Activated naive CD4-positive, alpha-beta T cell treated with anti-CD3 and anti-CD28 coated beads, Interleukin-2, amount 50 U/mL, for 24 hours (primary cell): ENCODE data around the gene EDIL3.
"Not testable (repeated sequence)": the region's sequence is repeated elsewhere in the genome, so short reads cannot be mapped to it uniquely, and the experiment has no call there.

Source experiments
- H3K27ac Mint-ChIP-seq: one replicate; pipeline ENCODE4 v1.8.0; 2021; ENCODE audit warnings: mild to moderate bottlenecking, mixed read lengths
- H3K27me3 Mint-ChIP-seq: one replicate; pipeline ENCODE4 v1.8.0; 2021; ENCODE audit warnings: mixed read lengths
- H3K36me3 Mint-ChIP-seq: one replicate; pipeline ENCODE4 v1.8.0; 2021; ENCODE audit warnings: mixed read lengths
- H3K4me1 Mint-ChIP-seq: one replicate; pipeline ENCODE4 v1.8.0; 2021; ENCODE audit warnings: mixed read lengths
- H3K4me3 Mint-ChIP-seq: one replicate; pipeline ENCODE4 v1.8.0; 2021; ENCODE audit warnings: mild to moderate bottlenecking, mixed read lengths
- H3K9me3 Mint-ChIP-seq: one replicate; pipeline ENCODE4 v1.8.0; 2021; ENCODE audit warnings: mixed read lengths

EDIL3 gene

GRCh38 chr5:84059672-84060071 lies 325.0 kb downstream of the EDIL3 start:
- no peaks in the 10 kb centered on the region for H3K36me3 Mint-ChIP-seq
- no peaks in the 10 kb centered on the region for H3K4me1 Mint-ChIP-seq
- H3K27me3 Mint-ChIP-seq, result no peaks in the 10 kb centered on the region
- no peaks in the 10 kb centered on the region for H3K9me3 Mint-ChIP-seq
- H3K4me3 Mint-ChIP-seq, result no peak overlapping the region
- no peak overlapping the region for H3K27ac Mint-ChIP-seq

DNA sequence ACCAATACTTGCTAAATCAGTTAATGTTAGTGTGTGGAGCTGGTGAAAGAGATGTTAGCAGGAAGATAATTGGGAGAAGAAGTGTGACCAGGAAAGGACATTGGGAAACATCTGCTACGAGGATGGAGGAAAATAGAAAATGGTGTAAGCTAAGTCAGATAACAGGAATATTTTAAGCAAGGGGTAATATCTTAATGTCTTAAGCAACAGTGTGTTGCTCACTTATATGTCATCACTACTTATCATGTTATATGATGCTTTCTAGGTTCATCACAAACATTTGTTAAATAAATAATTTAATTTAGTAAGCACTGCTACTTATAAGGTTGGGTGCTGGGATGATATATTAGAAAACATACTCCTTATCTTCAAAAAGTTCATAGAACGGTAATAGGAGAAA lies 326.1 kb downstream of the EDIL3 start:
- no peak overlapping the region for H3K4me3 Mint-ChIP-seq
- no peaks in the 10 kb centered on the region for H3K4me1 Mint-ChIP-seq
- H3K36me3 Mint-ChIP-seq, result no peaks in the 10 kb centered on the region
- no peak overlapping the region for H3K27ac Mint-ChIP-seq
- H3K27me3 Mint-ChIP-seq, result no peaks in the 10 kb centered on the region
- no peaks in the 10 kb centered on the region for H3K9me3 Mint-ChIP-seq

DNA sequence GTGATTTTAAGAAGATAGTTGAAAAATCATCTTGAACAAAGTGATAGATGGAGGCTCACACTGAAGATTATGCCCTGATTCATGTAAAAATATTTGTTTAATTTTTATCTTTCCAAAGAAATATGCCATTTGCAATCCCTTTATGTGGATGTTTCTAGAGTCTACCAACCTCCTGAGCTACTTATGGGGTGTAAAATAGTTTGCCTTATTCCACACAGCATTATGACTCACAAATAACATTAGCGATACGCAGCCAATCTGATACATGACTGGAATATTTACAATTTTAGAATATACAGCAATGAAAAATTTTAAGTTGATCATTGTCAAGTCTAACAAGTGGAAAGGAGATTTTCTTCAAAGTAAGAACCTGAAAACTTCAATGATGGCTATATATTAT lies 327.5 kb downstream of the EDIL3 start:
- Mint-ChIP-seq H3K4me3 (no peak overlapping the region), H3K9me3 (no peaks in the 10 kb centered on the region), H3K36me3 (no peaks in the 10 kb centered on the region), H3K4me1 (no peaks in the 10 kb centered on the region), H3K27ac (no peak overlapping the region), H3K27me3 (no peaks in the 10 kb centered on the region)

DNA sequence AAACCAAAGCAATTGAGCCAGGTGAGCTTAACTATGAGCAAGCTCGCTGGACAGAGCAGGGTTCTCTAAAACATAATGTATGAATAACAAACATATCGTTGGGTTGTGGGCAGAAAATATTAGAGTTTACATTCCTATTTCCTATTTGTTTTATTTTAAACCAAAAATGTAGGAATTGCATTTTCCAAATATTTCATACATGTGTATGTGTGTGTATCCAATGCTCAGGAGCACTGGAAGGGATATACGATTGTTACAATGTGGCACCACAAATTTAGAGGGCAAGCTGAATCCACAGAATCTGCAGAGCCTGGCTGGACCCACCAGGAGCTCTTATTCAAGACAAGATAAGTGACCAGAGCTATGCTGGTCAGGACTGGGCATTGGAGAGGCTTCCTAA lies 338.7 kb downstream of the EDIL3 start:
- H3K36me3 Mint-ChIP-seq, result no peaks in the 10 kb centered on the region
- no peak overlapping the region for H3K4me3 Mint-ChIP-seq
- no peaks in the 10 kb centered on the region for H3K27me3 Mint-ChIP-seq
- H3K4me1 Mint-ChIP-seq, result no peaks in the 10 kb centered on the region
- no peaks in the 10 kb centered on the region for H3K9me3 Mint-ChIP-seq
- no peak overlapping the region for H3K27ac Mint-ChIP-seq

- Mint-ChIP-seq H3K36me3 (no peaks in the 10 kb centered on the region), H3K27me3 (no peaks in the 10 kb centered on the region), H3K4me1 (no peaks in the 10 kb centered on the region), H3K4me3 (no peak overlapping the region), H3K9me3 (no peaks in the 10 kb centered on the region), H3K27ac (no peak overlapping the region)
Observed at GRCh38 chr5:84036842-84037241, 347.8 kb downstream of the EDIL3 start.

DNA sequence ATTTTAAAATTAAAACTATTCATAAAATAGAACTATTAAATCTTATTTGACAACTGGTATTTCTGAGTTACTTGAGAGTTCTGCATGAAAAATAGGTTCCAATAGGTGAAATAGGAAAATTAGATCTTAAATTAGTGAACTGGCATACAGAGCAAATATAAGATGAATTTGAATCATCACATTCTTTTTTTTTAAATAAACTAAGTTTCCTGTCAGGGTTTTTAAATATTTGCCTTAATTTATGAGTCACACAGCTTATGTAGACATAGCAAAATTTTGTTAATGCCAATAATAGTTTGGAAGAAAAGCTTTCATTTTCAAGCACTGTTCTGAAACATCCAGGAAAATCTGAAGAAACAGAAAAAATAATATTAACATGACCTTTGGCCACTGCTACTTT lies 352.4 kb downstream of the EDIL3 start:
- no peaks in the 10 kb centered on the region for H3K27me3 Mint-ChIP-seq
- no peaks in the 10 kb centered on the region for H3K36me3 Mint-ChIP-seq
- H3K4me3 Mint-ChIP-seq, result no peak overlapping the region
- peaks cover 4% of the 10 kb centered on the region for H3K9me3 Mint-ChIP-seq
- H3K27ac Mint-ChIP-seq, result no peak overlapping the region
- no peaks in the 10 kb centered on the region for H3K4me1 Mint-ChIP-seq

DNA sequence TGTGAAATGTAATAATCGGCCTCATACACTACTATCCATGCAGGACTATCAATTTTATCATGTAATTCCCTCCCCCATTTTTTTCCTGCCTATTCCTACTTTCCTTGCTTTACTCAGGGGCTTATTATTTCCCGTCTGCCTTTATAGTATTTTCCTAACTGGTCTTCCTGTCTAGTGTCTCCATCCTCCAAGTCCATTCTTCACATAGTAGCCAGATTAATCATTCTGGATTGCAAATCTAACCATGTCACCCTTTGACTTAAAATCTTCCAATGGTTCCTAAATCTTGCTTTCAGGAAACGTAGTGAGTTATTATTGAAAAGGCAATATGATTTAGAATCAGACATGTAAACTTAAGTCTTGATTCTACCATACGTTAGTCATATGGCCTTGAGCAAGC lies 356.6 kb downstream of the EDIL3 start:
- H3K36me3 Mint-ChIP-seq, result no peaks in the 10 kb centered on the region
- peaks cover 4% of the 10 kb centered on the region for H3K9me3 Mint-ChIP-seq
- no peaks in the 10 kb centered on the region for H3K27me3 Mint-ChIP-seq
- H3K4me3 Mint-ChIP-seq, result no peak overlapping the region
- no peaks in the 10 kb centered on the region for H3K4me1 Mint-ChIP-seq
- H3K27ac Mint-ChIP-seq, result no peak overlapping the region

- not testable (repeated sequence) for H3K27ac Mint-ChIP-seq, H3K4me1 Mint-ChIP-seq, H3K9me3 Mint-ChIP-seq, H3K27me3 Mint-ChIP-seq, H3K36me3 Mint-ChIP-seq, H3K4me3 Mint-ChIP-seq
Observed at GRCh38 chr5:84018521-84018920, 366.2 kb downstream of the EDIL3 start.

DNA sequence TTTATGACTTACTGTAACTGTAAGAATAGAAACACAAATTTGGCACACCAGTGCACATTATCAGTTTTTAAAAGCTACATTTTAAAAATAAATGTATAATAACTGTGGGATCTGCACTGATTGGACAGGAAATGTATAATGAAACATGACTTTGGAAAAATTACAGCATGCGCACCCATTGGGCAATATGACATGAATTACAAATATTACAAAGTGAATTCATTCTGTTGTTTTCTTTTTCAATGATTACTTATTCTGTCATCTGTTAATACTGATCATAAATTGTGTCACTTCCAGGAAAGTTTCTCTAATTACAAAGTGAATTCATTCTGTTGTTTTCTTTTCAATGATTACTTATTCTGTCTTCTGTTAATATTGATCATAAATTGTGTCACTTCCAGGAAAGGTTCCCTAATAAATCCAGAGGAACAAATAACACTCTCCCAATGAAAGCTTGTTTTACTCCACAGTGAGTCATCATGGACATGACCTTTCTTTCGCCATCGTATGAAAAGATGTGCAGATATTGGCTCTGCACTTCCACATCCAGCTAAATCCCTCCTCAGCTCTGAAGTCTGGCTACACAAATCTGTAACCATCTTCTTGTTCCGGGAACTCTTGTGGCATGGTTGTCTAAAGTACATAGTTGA lies 367.0 kb downstream of the EDIL3 start:
- H3K4me3 Mint-ChIP-seq, result no peak overlapping the region
- H3K27ac Mint-ChIP-seq, result no peak overlapping the region
- H3K27me3 Mint-ChIP-seq, result no peaks in the 10 kb centered on the region
- peaks cover 5% of the 10 kb centered on the region for H3K9me3 Mint-ChIP-seq
- no peaks in the 10 kb centered on the region for H3K36me3 Mint-ChIP-seq
- no peaks in the 10 kb centered on the region for H3K4me1 Mint-ChIP-seq

GRCh38 chr5:84016085-84016484 lies 368.6 kb downstream of the EDIL3 start:
- H3K27me3 Mint-ChIP-seq, result no peaks in the 10 kb centered on the region
- no peaks in the 10 kb centered on the region for H3K4me1 Mint-ChIP-seq
- H3K27ac Mint-ChIP-seq, result no peak overlapping the region
- H3K9me3 Mint-ChIP-seq, result peaks cover 1% of the 10 kb centered on the region
- no peaks in the 10 kb centered on the region for H3K36me3 Mint-ChIP-seq
- H3K4me3 Mint-ChIP-seq, result no peak overlapping the region

- H3K27ac Mint-ChIP-seq, result no peak overlapping the region
- no peaks in the 10 kb centered on the region for H3K36me3 Mint-ChIP-seq
- H3K9me3 Mint-ChIP-seq, result no peaks in the 10 kb centered on the region
- H3K4me1 Mint-ChIP-seq, result no peaks in the 10 kb centered on the region
- no peak overlapping the region for H3K4me3 Mint-ChIP-seq
- no peaks in the 10 kb centered on the region for H3K27me3 Mint-ChIP-seq
Observed at GRCh38 chr5:84014966-84015365, 369.7 kb downstream of the EDIL3 start.

DNA sequence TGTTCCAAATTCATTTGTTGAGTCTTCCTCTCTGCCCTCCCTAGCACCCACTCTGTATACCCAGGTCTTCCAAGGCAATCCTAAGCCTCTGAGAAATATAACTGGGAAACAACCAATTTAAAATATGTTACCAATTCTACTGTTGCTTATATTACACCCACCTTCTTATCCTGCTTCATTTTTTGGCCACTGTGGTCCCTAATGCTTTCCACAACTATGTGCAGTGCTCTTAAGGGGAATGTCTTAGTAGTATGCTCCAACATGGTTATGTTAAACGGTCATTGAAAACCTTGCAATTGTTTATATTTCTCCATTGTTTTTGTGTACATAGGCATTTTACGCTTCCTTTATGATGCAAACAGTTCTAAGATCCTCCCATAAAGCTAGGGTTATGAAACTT lies 390.9 kb downstream of the EDIL3 start:
- H3K9me3 Mint-ChIP-seq, result peaks cover 13% of the 10 kb centered on the region
- H3K27ac Mint-ChIP-seq, result no peak overlapping the region
- no peaks in the 10 kb centered on the region for H3K27me3 Mint-ChIP-seq
- H3K36me3 Mint-ChIP-seq, result no peaks in the 10 kb centered on the region
- no peak overlapping the region for H3K4me3 Mint-ChIP-seq
- H3K4me1 Mint-ChIP-seq, result no peaks in the 10 kb centered on the region

- Mint-ChIP-seq H3K9me3 (peaks cover 6% of the 10 kb centered on the region), H3K36me3 (no peaks in the 10 kb centered on the region), H3K27me3 (no peaks in the 10 kb centered on the region), H3K4me3 (no peak overlapping the region), H3K4me1 (no peaks in the 10 kb centered on the region), H3K27ac (no peak overlapping the region)
Observed at GRCh38 chr5:83991566-83992224, 393.0 kb downstream of the EDIL3 start.

DNA sequence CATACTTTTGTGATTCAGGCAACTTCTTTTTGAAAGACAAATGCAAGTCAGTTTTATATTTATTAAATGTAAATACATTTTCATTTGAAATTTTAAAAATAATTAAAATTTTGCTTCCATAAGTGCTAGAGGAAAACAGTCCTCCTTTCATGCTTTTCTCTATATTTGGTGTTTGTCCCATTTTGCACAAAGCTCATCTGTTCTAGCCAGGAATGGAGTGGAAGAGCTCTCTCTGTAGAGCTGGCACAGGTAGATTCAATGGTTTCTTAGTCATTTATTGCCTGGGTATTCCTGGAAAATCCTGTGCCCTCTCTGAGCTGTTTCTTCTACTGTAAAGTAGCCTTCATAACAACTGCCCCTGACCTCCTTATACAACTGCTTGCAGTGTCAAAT lies 396.4 kb downstream of the EDIL3 start:
- Mint-ChIP-seq H3K27ac (no peak overlapping the region), H3K27me3 (no peaks in the 10 kb centered on the region), H3K4me3 (no peak overlapping the region), H3K4me1 (no peaks in the 10 kb centered on the region), H3K9me3 (no peaks in the 10 kb centered on the region), H3K36me3 (no peaks in the 10 kb centered on the region)

- H3K27me3 Mint-ChIP-seq, result no peaks in the 10 kb centered on the region
- no peaks in the 10 kb centered on the region for H3K36me3 Mint-ChIP-seq
- H3K27ac Mint-ChIP-seq, result no peak overlapping the region
- no peaks in the 10 kb centered on the region for H3K9me3 Mint-ChIP-seq
- no peak overlapping the region for H3K4me3 Mint-ChIP-seq
- no peaks in the 10 kb centered on the region for H3K4me1 Mint-ChIP-seq
Observed at GRCh38 chr5:83987513-83988292, 397.0 kb downstream of the EDIL3 start.

- H3K9me3 Mint-ChIP-seq, result no peaks in the 10 kb centered on the region
- no peaks in the 10 kb centered on the region for H3K27me3 Mint-ChIP-seq
- no peak overlapping the region for H3K27ac Mint-ChIP-seq
- no peak overlapping the region for H3K4me3 Mint-ChIP-seq
- H3K36me3 Mint-ChIP-seq, result no peaks in the 10 kb centered on the region
- H3K4me1 Mint-ChIP-seq, result no peaks in the 10 kb centered on the region
Observed at GRCh38 chr5:83983852-83984251, 400.8 kb downstream of the EDIL3 start.
